ENCODE measurements around the gene DPP6.
A peak's percentile ranks its signal among the peaks of the same experiment; 100 is the strongest.
"Not testable (repeated sequence)": the region's sequence is repeated elsewhere in the genome, so short reads cannot be mapped to it uniquely, and the experiment has no call there.

DPP6 gene

GRCh38 chr7:154910977-154911376 is 858.8 kb downstream of the DPP6 start:
- no peak for DNase-seq (ENCODE audit: low spot score)

GRCh38 chr7:154911411-154911810 is 859.2 kb downstream of the DPP6 start:
- no peak for DNase-seq (ENCODE audit: low spot score)

GRCh38 chr7:154911862-154912455 is 859.8 kb downstream of the DPP6 start:
- DNase-seq (ENCODE audit: low spot score), result no peak

- DNase-seq (ENCODE audit: low spot score), result no peak
These were observed 860.9 kb downstream of the DPP6 start for GRCh38 chr7:154912871-154913637.

- DNase-seq (ENCODE audit: low spot score), result peak; percentile 92
These were observed 861.6 kb downstream of the DPP6 start for GRCh38 chr7:154913638-154914307.

- no peak for DNase-seq (ENCODE audit: low spot score)
These were observed 862.3 kb downstream of the DPP6 start for GRCh38 chr7:154914308-154914995.

GRCh38 chr7:154914996-154915380 is 862.8 kb downstream of the DPP6 start:
- peak; percentile 60 for DNase-seq (ENCODE audit: low spot score)

- DNase-seq (ENCODE audit: low spot score), result no peak
These were observed 863.4 kb downstream of the DPP6 start for GRCh38 chr7:154915600-154915999.

GRCh38 chr7:154916381-154916780 is 864.2 kb downstream of the DPP6 start:
- no peak for DNase-seq (ENCODE audit: low spot score)

- DNase-seq (ENCODE audit: low spot score), result no peak
These were observed 864.9 kb downstream of the DPP6 start for GRCh38 chr7:154916856-154917807.

GRCh38 chr7:154917808-154918160 is 865.6 kb downstream of the DPP6 start:
- DNase-seq (ENCODE audit: low spot score), result no peak

GRCh38 chr7:154918266-154918665 is 866.1 kb downstream of the DPP6 start:
- no peak for DNase-seq (ENCODE audit: low spot score)

- no peak for DNase-seq (ENCODE audit: low spot score)
These were observed 866.5 kb downstream of the DPP6 start for GRCh38 chr7:154918741-154919140.

GRCh38 chr7:154919344-154920225 is 867.4 kb downstream of the DPP6 start:
- no peak for DNase-seq (ENCODE audit: low spot score)

GRCh38 chr7:154922472-154922871 is 870.3 kb downstream of the DPP6 start:
- DNase-seq (ENCODE audit: low spot score), result not testable (repeated sequence)

- peak; percentile 61 for DNase-seq (ENCODE audit: low spot score)
These were observed 875.5 kb downstream of the DPP6 start for GRCh38 chr7:154927624-154928125.

- peak; percentile 57 for DNase-seq (ENCODE audit: low spot score)
These were observed 876.2 kb downstream of the DPP6 start for GRCh38 chr7:154928136-154929005.

GRCh38 chr7:154929006-154929726 is 877.0 kb downstream of the DPP6 start:
- DNase-seq (ENCODE audit: low spot score), result no peak

GRCh38 chr7:154931906-154932305 is 879.7 kb downstream of the DPP6 start:
- DNase-seq (ENCODE audit: low spot score), result no peak
